ENCODE measurements around the gene CACHD1. TPM values are rescaled to one million over a fixed set of nuclear protein-coding genes. Genes with fewer than 3 reads are reported as not detected.

The CACHD1 gene
- polyA plus RNA-seq, 2 donors: 1.6 to 2.9 TPM

DNA sequence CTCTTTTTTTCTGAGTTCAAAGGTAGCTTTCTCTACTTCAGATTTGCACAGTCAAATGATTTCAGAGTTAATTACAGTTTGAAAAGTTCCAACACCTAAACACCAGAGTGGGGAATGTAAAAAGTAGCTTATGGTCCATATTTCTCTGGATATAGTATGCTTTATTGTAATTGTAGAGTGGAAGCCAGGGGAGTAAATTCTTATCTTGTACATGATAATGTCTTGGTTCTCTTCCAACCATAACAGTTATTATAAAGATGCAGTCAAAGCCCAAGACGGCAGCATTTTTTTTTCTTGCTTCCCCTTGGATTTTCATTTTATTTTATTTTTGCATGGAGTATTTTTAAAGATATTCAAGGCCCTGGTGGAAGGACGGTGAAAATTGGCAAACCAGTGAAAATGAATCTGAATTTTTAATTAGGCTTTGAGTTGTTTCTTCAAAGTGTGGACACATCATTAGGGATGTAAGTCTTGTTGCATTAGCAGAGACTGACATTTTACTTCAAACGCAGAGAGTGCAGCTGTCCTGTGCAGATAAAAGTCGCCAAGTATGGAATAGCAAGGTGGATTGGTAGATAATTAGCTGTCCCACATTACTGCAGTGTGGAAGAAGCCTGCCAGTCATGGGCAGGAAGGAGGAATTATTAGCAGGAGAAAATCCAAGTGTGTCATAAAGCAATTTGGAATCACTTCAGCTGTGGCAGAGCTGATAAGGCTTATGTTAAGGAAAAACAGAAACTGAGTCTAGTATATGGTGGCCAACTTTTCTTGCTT, 11.3 kb downstream of the CACHD1 start:
- H3K36me3 ChIP-seq (ENCODE audit: control insufficient read depth in 2 of 2, insufficient read depth in 2 of 2, low read length in 1 of 2): no peaks in the 10 kb centered on the region
- H3K27ac ChIP-seq (ENCODE audit: low read depth in 2 of 2, low read length in 1 of 2): no peak overlapping the region
- H3K9me3 ChIP-seq (ENCODE audit: control insufficient read depth in 2 of 2, insufficient read depth in 1 of 2, low read depth in 1 of 2, low read length in 1 of 2): no peaks in the 10 kb centered on the region
- 45 to 63% methylated on average over 4 of the region's 4 CpGs for WGBS, 2 donors
- no peaks in the 10 kb centered on the region for H3K27me3 ChIP-seq (ENCODE audit: control insufficient read depth in 1 of 2, insufficient read depth in 2 of 2, low read length in 2 of 2)
- no peak overlapping the region for H3K4me3 ChIP-seq (ENCODE audit: low read depth in 1 of 2, low read length in 2 of 2)
- peaks cover 0 to 9% of the 10 kb centered on the region in 2 donors for H3K4me1 ChIP-seq (ENCODE audit: control insufficient read depth in 2 of 2, insufficient read depth in 2 of 2, low read length in 1 of 2)

DNA sequence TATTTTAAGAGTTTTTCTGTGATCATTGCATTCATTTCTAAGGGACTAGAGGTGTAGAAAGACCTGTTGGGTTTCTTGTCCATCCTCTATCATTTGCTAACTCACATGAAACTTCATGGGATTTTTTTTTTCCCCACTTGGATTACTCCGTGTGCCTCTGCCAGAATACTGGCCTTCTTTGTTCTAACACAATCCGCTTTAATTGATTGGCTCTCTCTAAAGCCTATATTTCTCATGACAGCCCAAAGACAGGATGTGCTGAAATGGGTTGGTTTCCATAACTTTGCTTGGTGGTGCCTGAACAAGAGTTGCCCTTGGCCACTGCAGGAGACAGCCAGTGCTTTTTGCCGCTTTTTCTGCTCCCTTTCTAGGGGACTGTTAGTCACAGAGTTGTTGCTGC, 12.2 kb downstream of the CACHD1 start:
- whole genome bisulfite sequencing, 2 donors: 77 to 78% methylated on average over 3 of the region's 3 CpGs
- Histone ChIP-seq H3K4me3 (ENCODE audit: low read depth in 1 of 2, low read length in 2 of 2) (no peak overlapping the region), H3K27me3 (ENCODE audit: control insufficient read depth in 1 of 2, insufficient read depth in 2 of 2, low read length in 2 of 2) (no peaks in the 10 kb centered on the region), H3K9me3 (ENCODE audit: control insufficient read depth in 2 of 2, insufficient read depth in 1 of 2, low read depth in 1 of 2, low read length in 1 of 2) (no peaks in the 10 kb centered on the region), H3K4me1 (ENCODE audit: control insufficient read depth in 2 of 2, insufficient read depth in 2 of 2, low read length in 1 of 2) (peaks cover 0 to 9% of the 10 kb centered on the region in 2 donors), H3K27ac (ENCODE audit: low read depth in 2 of 2, low read length in 1 of 2) (no peak overlapping the region), H3K36me3 (ENCODE audit: control insufficient read depth in 2 of 2, insufficient read depth in 2 of 2, low read length in 1 of 2) (no peaks in the 10 kb centered on the region)

DNA sequence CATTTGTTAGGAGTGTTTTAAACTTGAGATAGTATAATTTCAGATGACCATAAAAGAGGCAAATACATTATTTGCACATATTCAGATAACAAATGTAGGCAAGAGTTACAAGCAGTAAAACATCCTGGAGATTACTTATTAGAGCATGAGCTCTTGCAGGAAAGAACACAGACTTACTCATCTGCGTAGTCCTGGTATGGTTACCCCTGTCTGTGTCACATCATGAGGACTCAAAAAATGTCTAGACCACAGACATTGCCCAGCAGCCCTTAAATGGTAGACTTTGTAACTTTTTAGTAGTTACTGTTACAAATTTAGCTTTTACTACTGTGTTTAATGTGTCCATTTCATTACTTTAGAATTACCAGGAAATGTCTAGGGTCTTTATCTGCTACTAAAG, 12.8 kb downstream of the CACHD1 start:
- Histone ChIP-seq H3K27ac (ENCODE audit: low read depth in 2 of 2, low read length in 1 of 2) (no peak overlapping the region), H3K4me3 (ENCODE audit: low read depth in 1 of 2, low read length in 2 of 2) (no peak overlapping the region), H3K4me1 (ENCODE audit: control insufficient read depth in 2 of 2, insufficient read depth in 2 of 2, low read length in 1 of 2) (peaks cover 0 to 9% of the 10 kb centered on the region in 2 donors), H3K27me3 (ENCODE audit: control insufficient read depth in 1 of 2, insufficient read depth in 2 of 2, low read length in 2 of 2) (no peaks in the 10 kb centered on the region), H3K36me3 (ENCODE audit: control insufficient read depth in 2 of 2, insufficient read depth in 2 of 2, low read length in 1 of 2) (no peaks in the 10 kb centered on the region), H3K9me3 (ENCODE audit: control insufficient read depth in 2 of 2, insufficient read depth in 1 of 2, low read depth in 1 of 2, low read length in 1 of 2) (no peaks in the 10 kb centered on the region)
- WGBS, 2 donors: 80 to 88% methylated on average over 1 of the region's 1 CpG

DNA sequence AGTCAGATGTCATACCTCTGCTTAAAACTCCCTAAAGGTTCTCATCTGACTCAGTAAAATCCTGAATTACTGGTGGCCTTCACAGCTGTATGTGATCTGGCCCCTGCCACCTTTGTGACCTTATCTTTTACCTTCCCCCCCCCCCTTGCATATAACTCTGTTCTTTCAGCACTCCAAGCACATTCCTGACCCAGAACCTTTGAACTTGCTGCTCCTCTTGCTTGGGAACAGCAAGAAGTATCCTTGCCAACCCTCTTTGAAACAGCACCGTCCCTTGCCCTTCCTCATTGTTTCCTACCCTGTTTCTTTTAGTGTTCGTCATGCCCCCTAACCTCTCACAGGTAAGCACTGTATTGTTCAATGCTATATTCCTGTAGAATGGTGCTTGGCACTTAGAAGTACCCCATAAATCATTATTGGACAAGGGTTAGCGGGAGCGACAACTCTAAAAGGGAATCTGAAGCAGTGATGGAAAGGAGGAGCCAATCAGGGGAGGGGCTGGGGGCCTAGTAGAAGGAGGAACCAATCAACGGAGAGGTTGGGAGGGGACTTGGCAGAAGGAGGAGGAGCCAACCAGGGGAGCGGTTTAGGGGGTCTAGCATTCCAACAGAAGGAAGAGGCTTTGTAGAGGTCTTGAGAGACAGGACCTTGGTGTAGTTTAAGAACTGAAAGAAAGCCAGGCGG, 13.9 kb downstream of the CACHD1 start:
- Histone ChIP-seq H3K4me1 (ENCODE audit: control insufficient read depth in 2 of 2, insufficient read depth in 2 of 2, low read length in 1 of 2) (peaks cover 0 to 8% of the 10 kb centered on the region in 2 donors), H3K9me3 (ENCODE audit: control insufficient read depth in 2 of 2, insufficient read depth in 1 of 2, low read depth in 1 of 2, low read length in 1 of 2) (no peaks in the 10 kb centered on the region), H3K27me3 (ENCODE audit: control insufficient read depth in 1 of 2, insufficient read depth in 2 of 2, low read length in 2 of 2) (no peaks in the 10 kb centered on the region), H3K27ac (ENCODE audit: low read depth in 2 of 2, low read length in 1 of 2) (no peak overlapping the region), H3K4me3 (ENCODE audit: low read depth in 1 of 2, low read length in 2 of 2) (no peak overlapping the region), H3K36me3 (ENCODE audit: control insufficient read depth in 2 of 2, insufficient read depth in 2 of 2, low read length in 1 of 2) (no peaks in the 10 kb centered on the region)
- 91 to 93% methylated on average over 7 of the region's 7 CpGs for WGBS, 2 donors

DNA sequence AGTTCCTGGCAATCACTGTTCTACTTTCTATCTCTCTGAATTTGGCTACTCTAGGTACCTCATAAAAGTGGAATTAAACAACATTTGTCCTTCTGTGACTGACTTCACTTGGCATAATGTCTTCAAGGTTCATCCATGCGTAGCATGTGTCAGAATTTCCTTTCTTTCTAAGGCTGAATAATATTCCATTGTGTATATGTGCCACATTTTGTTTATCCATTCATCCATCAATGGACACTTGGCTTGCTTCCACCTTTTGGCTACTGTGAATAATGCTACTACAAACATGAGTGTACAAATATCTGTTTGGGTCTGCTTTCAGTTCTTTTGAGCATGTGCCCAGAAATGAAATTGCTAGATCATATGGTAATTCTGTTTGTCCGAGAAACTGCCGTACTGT, 14.7 kb downstream of the CACHD1 start:
- Histone ChIP-seq H3K27ac (ENCODE audit: low read depth in 2 of 2, low read length in 1 of 2) (no peak overlapping the region), H3K9me3 (ENCODE audit: control insufficient read depth in 2 of 2, insufficient read depth in 1 of 2, low read depth in 1 of 2, low read length in 1 of 2) (no peaks in the 10 kb centered on the region), H3K36me3 (ENCODE audit: control insufficient read depth in 2 of 2, insufficient read depth in 2 of 2, low read length in 1 of 2) (no peaks in the 10 kb centered on the region), H3K27me3 (ENCODE audit: control insufficient read depth in 1 of 2, insufficient read depth in 2 of 2, low read length in 2 of 2) (no peaks in the 10 kb centered on the region), H3K4me1 (ENCODE audit: control insufficient read depth in 2 of 2, insufficient read depth in 2 of 2, low read length in 1 of 2) (peaks cover 0 to 7% of the 10 kb centered on the region in 2 donors), H3K4me3 (ENCODE audit: low read depth in 1 of 2, low read length in 2 of 2) (no peak overlapping the region)
- 51 to 64% methylated on average over 3 of the region's 3 CpGs for WGBS, 2 donors

DNA sequence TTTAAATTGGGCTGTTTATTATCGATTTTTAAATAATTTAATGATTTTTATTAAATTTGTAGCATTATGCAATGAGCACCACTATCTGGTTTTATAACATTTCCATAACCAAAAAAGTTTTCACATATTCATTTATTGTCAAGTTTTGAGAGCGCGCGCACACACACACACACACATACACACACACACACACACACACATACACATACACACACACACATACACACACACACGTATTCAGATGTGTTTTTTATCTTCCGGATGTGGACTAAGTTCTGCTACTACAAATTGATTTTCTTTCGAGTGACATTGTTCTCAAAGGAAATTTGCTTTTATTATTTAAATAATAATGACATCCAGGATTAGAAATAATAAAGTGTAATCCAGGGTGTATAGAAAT, 16.3 kb downstream of the CACHD1 start:
- no peaks in the 10 kb centered on the region for H3K27me3 ChIP-seq (ENCODE audit: control insufficient read depth in 1 of 2, insufficient read depth in 2 of 2, low read length in 2 of 2)
- H3K27ac ChIP-seq (ENCODE audit: low read depth in 2 of 2, low read length in 1 of 2): no peak overlapping the region
- WGBS, 2 donors: 79 to 89% methylated on average over 7 of the region's 7 CpGs
- peaks cover 0 to 3% of the 10 kb centered on the region in 2 donors for H3K4me1 ChIP-seq (ENCODE audit: control insufficient read depth in 2 of 2, insufficient read depth in 2 of 2, low read length in 1 of 2)
- no peaks in the 10 kb centered on the region for H3K9me3 ChIP-seq (ENCODE audit: control insufficient read depth in 2 of 2, insufficient read depth in 1 of 2, low read depth in 1 of 2, low read length in 1 of 2)
- no peaks in the 10 kb centered on the region for H3K36me3 ChIP-seq (ENCODE audit: control insufficient read depth in 2 of 2, insufficient read depth in 2 of 2, low read length in 1 of 2)
- H3K4me3 ChIP-seq (ENCODE audit: low read depth in 1 of 2, low read length in 2 of 2): no peak overlapping the region

DNA sequence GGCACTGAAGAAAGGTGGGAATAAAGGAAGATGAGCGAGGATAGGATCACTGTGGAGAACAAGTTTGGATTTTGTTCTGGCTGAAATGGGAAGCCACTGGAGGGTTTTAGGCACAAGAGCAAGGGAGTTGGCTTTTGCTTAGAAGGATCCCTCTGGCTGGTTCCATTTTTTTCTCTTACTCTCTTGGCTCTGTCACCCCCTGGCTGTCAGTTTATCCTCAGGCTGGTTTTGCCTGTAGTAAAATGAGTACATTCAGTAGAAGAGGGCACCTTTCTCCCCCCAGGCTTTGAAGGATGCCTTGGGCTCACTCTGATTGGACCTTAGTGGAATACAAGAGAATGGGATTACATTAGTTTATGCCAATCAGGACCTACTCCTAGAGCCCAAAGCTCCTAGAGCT, 17.1 kb downstream of the CACHD1 start:
- no peak overlapping the region for H3K4me3 ChIP-seq (ENCODE audit: low read depth in 1 of 2, low read length in 2 of 2)
- H3K36me3 ChIP-seq (ENCODE audit: control insufficient read depth in 2 of 2, insufficient read depth in 2 of 2, low read length in 1 of 2): no peaks in the 10 kb centered on the region
- peaks cover 0 to 3% of the 10 kb centered on the region in 2 donors for H3K4me1 ChIP-seq (ENCODE audit: control insufficient read depth in 2 of 2, insufficient read depth in 2 of 2, low read length in 1 of 2)
- H3K9me3 ChIP-seq (ENCODE audit: control insufficient read depth in 2 of 2, insufficient read depth in 1 of 2, low read depth in 1 of 2, low read length in 1 of 2): no peaks in the 10 kb centered on the region
- H3K27me3 ChIP-seq (ENCODE audit: control insufficient read depth in 1 of 2, insufficient read depth in 2 of 2, low read length in 2 of 2): no peaks in the 10 kb centered on the region
- H3K27ac ChIP-seq (ENCODE audit: low read depth in 2 of 2, low read length in 1 of 2): no peak overlapping the region
- WGBS, 2 donors: 95 to 96% methylated on average over 1 of the region's 1 CpG

DNA sequence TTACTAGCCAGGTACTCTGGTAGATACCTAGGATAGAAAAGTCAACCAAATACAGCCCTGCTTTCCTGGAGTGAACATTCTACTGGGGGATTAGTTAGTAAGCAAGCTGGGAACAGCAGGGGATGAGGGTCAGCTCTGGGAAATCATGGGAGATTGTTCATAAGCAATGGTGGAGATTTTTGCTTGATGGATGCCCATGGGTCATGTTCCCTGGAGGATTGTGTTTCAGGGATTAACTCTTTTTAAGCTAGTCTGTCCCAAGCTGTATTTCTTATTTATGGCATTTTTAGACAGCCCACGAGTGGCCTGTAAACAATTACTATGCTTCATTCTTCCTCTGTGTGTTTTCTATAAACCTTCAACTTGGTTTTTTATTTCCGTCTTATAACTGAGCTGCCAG, 18.9 kb downstream of the CACHD1 start:
- Histone ChIP-seq H3K9me3 (ENCODE audit: control insufficient read depth in 2 of 2, insufficient read depth in 1 of 2, low read depth in 1 of 2, low read length in 1 of 2) (no peaks in the 10 kb centered on the region), H3K27me3 (ENCODE audit: control insufficient read depth in 1 of 2, insufficient read depth in 2 of 2, low read length in 2 of 2) (no peaks in the 10 kb centered on the region), H3K4me3 (ENCODE audit: low read depth in 1 of 2, low read length in 2 of 2) (no peak overlapping the region), H3K27ac (ENCODE audit: low read depth in 2 of 2, low read length in 1 of 2) (no peak overlapping the region), H3K4me1 (ENCODE audit: control insufficient read depth in 2 of 2, insufficient read depth in 2 of 2, low read length in 1 of 2) (no peaks in the 10 kb centered on the region), H3K36me3 (ENCODE audit: control insufficient read depth in 2 of 2, insufficient read depth in 2 of 2, low read length in 1 of 2) (no peaks in the 10 kb centered on the region)
- WGBS, 2 donors: 75 to 82% methylated on average over 2 of the region's 2 CpGs

DNA sequence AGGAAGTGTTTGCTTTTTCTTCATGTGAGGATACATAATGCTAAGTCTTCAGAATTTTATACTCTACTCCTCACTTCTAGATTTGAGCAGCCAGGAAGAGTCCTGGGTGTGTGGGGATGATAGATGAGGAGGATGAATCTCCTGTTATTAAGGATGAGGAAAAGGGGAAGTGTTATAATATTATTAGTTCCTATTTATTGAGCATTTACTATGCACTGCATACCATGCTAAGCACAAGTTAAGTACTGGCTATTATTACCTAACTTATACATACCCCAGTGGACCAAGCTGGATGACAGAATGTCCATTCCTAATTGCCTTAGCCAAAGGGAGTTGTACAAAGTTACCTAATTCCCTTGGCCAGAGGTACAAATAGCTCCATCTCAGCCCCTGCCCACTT, 19.8 kb downstream of the CACHD1 start:
- no peaks in the 10 kb centered on the region for H3K4me1 ChIP-seq (ENCODE audit: control insufficient read depth in 2 of 2, insufficient read depth in 2 of 2, low read length in 1 of 2)
- no peaks in the 10 kb centered on the region for H3K9me3 ChIP-seq (ENCODE audit: control insufficient read depth in 2 of 2, insufficient read depth in 1 of 2, low read depth in 1 of 2, low read length in 1 of 2)
- H3K36me3 ChIP-seq (ENCODE audit: control insufficient read depth in 2 of 2, insufficient read depth in 2 of 2, low read length in 1 of 2): no peaks in the 10 kb centered on the region
- no peak overlapping the region for H3K27ac ChIP-seq (ENCODE audit: low read depth in 2 of 2, low read length in 1 of 2)
- H3K4me3 ChIP-seq (ENCODE audit: low read depth in 1 of 2, low read length in 2 of 2): no peak overlapping the region
- H3K27me3 ChIP-seq (ENCODE audit: control insufficient read depth in 1 of 2, insufficient read depth in 2 of 2, low read length in 2 of 2): no peaks in the 10 kb centered on the region
